PC-3 (cell line): ENCODE results near the gene PRKAR1B. TPM values are rescaled to one million over a fixed set of nuclear protein-coding genes. Genes with fewer than 3 reads are reported as not detected.

Experiments
- ATAC-seq: fragments of 200-7000 bp; cut with Tn5 transposase; 2 replicates; pipeline ENCODE4 v1.9.1; 2020; ENCODE audit warnings: mild to moderate bottlenecking, moderate library complexity
- BruUV-seq: library from RNA; stranded (reverse); fragments of 400-500 nt; replicated peaks from 2 replicates; lab custom pipeline; 2021; lab: Mats Ljungman, UMichigan
- CTCF ChIA-PET: fragments of 300-600 bp; sonication (Branson Sonifier 250); formaldehyde crosslinking; loops from one replicate; lab custom pipeline; 2022; ENCODE audit warnings: antibody characterized with exemption; lab: Charles Lee
- POLR2A ChIA-PET: fragments of 300-600 bp; sonication (Branson Sonifier 250); formaldehyde crosslinking; loops from one replicate; lab custom pipeline; 2022; ENCODE audit warnings: antibody characterized with exemption; ENCODE audit not compliant: unreplicated experiment; lab: Charles Lee
- DNase-seq: peaks from one replicate; pipeline ENCODE4 v3.0.0-alpha.2; 2015
- H2AFZ ChIP-seq: fragments of 300-600 bp; sonication (generic); 2 replicates; pipeline ENCODE4 v1.6.0; 2016; ENCODE audit warnings: antibody characterized with exemption, low read length
- H3F3A ChIP-seq: fragments of 300-600 bp; sonication (generic); one replicate; pipeline ENCODE4 v1.6.0; 2017; ENCODE audit warnings: antibody characterized with exemption, low read length, control low read depth, mild to moderate bottlenecking; ENCODE audit not compliant: unreplicated experiment
- H3K27ac ChIP-seq: fragments of 300-600 bp; sonication (generic); 2 replicates; pipeline ENCODE4 v1.5.1; 2016; ENCODE audit warnings: mild to moderate bottlenecking, low read length
- H3K27me3 ChIP-seq: fragments of 300-600 bp; sonication (generic); 2 replicates; pipeline ENCODE4 v1.6.1; 2016; ENCODE audit warnings: low read length, mixed read lengths
- H3K36me3 ChIP-seq: fragments of 300-600 bp; sonication (generic); 2 replicates; pipeline ENCODE4 v1.6.1; 2016; ENCODE audit warnings: low read depth, mixed run types, low read length, mixed read lengths
- H3K4me1 ChIP-seq: fragments of 300-600 bp; sonication (generic); 2 replicates; pipeline ENCODE4 v1.5.1; 2016; ENCODE audit warnings: low read length; ENCODE audit not compliant: insufficient read depth
- H3K4me2 ChIP-seq: fragments of 300-600 bp; sonication (generic); 2 replicates; pipeline ENCODE4 v1.6.0; 2016; ENCODE audit warnings: low read length
- H3K4me3 ChIP-seq: fragments of 300-600 bp; sonication (generic); 2 replicates; pipeline ENCODE4 v1.5.1; 2016; ENCODE audit warnings: mild to moderate bottlenecking, low read length, mixed read lengths
- H3K79me2 ChIP-seq: fragments of 300-600 bp; sonication (generic); 2 replicates; pipeline ENCODE4 v1.6.1; 2017; ENCODE audit warnings: low read length, mixed read lengths
- H3K9ac ChIP-seq: fragments of 300-600 bp; sonication (generic); 2 replicates; pipeline ENCODE4 v1.6.0; 2016; ENCODE audit warnings: mild to moderate bottlenecking, low read length
- H3K9me2 ChIP-seq: fragments of 300-600 bp; sonication (generic); replicated peaks from 2 replicates; pipeline ENCODE4 v1.6.1; 2016; ENCODE audit warnings: mixed run types, low read length, mixed read lengths
- H3K9me3 ChIP-seq: fragments of 300-600 bp; sonication (generic); 2 replicates; pipeline ENCODE4 v1.6.1; 2016; ENCODE audit warnings: low read length, mixed read lengths
- H4K20me1 ChIP-seq: fragments of 300-600 bp; sonication (generic); 2 replicates; pipeline ENCODE4 v1.6.1; 2016; ENCODE audit warnings: low read length, mixed read lengths
- EZH2 ChIP-seq: fragments of 300-600 bp; sonication (generic); IDR thresholded peaks from one replicate; pipeline ENCODE4 v1.6.1; 2017; ENCODE audit warnings: antibody characterized with exemption, mild to moderate bottlenecking, low read length; ENCODE audit not compliant: unreplicated experiment
- EZH2phosphoT487 ChIP-seq: fragments of 300-600 bp; sonication (generic); IDR thresholded peaks from 2 replicates; pipeline ENCODE4 v1.6.1; 2018; ENCODE audit warnings: mild to moderate bottlenecking, antibody characterized with exemption, low read length, borderline replicate concordance
- intact Hi-C: fragments of 100-400 bp; cut with micrococcal nuclease; formaldehyde crosslinking; loops from 2 replicates; pipeline ENCODE4 v1.9.0; 2023
- total RNA-seq: library from RNA; depleted of rRNA; stranded (reverse); fragments of >200 nt; gene quantifications from 2 replicates; pipeline ENCODE4 v1.2.3, GENCODE V29; 2014
- TF ChIP-seq, protein P1 (sequence below): fragments of 300-600 bp; sonication (generic); conservative IDR thresholded peaks from 2 replicates; pipeline ENCODE4 v1.5.1; 2017; ENCODE audit warnings: antibody characterized with exemption, low read depth, mild to moderate bottlenecking, low read length

PRKAR1B gene
- total RNA-seq, 1 experiment from 2014 or later: 15.6 TPM

DNA sequence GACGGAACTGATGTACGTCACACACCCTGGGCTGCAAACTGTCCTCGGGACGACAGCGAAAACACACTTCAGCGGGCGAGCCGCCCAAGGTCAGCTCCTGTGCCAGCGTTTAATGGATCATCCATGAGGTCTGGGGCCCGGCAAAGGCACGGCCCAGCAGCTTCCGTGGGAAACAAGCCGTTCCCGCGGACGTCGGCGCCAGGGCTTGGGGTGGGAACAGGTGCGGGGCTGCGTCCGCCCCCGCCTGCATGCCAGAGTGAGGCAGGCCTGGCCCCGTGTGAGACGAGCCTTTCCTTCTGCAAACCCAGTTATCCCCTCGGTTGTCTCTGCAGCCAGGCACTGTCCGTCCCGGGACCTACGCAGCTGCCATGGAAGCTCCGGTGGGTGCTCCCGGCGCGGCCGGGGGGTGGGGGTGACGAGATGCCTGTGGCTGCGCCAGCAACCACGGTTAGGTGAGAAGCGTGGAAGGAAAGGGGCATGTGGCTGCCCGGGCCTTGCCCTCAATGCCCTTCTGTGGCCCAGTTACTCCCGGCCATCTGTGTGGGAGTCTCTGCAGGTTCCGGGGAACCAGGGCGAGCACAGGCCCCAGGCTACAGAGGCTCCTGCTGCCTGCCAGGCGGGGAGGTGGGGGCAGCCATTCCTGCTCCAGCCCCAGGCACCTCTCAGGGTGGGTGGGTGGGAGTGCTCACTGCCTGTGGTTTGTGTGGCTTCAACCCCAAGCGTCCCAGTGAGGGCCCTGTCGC, 165.3 kb downstream of the PRKAR1B start:
- H3K9me2 ChIP-seq: no peaks in the 10 kb centered on the region
- H3K9me3 ChIP-seq: no peaks in the 10 kb centered on the region
- no peaks in the 10 kb centered on the region for H3K4me1 ChIP-seq
- CTCF ChIA-PET: no interaction called here
- TF ChIP-seq EZH2phosphoT487 (no peak), EZH2 (no peak)
- TF ChIP-seq, protein P1, sequence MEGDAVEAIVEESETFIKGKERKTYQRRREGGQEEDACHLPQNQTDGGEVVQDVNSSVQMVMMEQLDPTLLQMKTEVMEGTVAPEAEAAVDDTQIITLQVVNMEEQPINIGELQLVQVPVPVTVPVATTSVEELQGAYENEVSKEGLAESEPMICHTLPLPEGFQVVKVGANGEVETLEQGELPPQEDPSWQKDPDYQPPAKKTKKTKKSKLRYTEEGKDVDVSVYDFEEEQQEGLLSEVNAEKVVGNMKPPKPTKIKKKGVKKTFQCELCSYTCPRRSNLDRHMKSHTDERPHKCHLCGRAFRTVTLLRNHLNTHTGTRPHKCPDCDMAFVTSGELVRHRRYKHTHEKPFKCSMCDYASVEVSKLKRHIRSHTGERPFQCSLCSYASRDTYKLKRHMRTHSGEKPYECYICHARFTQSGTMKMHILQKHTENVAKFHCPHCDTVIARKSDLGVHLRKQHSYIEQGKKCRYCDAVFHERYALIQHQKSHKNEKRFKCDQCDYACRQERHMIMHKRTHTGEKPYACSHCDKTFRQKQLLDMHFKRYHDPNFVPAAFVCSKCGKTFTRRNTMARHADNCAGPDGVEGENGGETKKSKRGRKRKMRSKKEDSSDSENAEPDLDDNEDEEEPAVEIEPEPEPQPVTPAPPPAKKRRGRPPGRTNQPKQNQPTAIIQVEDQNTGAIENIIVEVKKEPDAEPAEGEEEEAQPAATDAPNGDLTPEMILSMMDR: no peak
- BruUV-seq: no TSS peak
- no peak for DNase-seq
- no peaks in the 10 kb centered on the region for H3F3A ChIP-seq
- no peak overlapping the region for H3K4me3 ChIP-seq
- no peak overlapping the region for H2AFZ ChIP-seq
- H3K27ac ChIP-seq: no peak overlapping the region
- H3K79me2 ChIP-seq: no peaks in the 10 kb centered on the region
- no peaks in the 10 kb centered on the region for H3K27me3 ChIP-seq
- no peak overlapping the region for H3K4me2 ChIP-seq
- POLR2A ChIA-PET: no interaction called here
- H3K9ac ChIP-seq: no peak overlapping the region
- H3K36me3 ChIP-seq: no peaks in the 10 kb centered on the region
- no peaks in the 10 kb centered on the region for H4K20me1 ChIP-seq
- no peak for ATAC-seq
- intact Hi-C loops: no loop called here

DNA sequence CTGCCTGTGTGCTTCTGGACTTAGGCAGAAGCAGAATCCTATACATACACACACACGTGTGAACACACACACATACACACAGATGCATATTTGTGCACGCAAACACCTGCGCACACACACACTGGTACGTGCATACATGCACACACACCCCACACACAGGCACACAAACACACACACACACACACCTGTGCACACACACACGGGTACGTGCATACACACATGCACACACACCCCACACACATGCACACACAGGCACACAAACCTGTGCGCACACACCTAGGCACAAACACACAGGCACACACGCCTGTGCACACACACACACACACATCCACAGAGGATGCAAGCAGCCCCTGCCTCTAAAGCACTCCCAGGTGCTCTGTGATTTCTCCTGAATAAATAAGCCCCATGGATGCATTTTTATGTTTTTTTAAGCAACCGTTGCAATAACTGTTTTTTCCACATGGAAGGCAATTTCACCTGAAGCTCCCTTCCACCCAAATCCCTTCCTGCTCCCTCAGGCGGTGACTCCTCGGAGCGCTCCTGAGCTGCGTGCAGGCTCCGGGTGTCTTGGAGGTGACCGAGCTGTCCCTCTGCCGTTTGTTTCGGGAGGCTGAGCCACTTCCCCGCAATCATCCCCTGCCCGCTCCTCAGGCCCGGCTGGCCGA, 166.0 kb downstream of the PRKAR1B start:
- H3K9me3 ChIP-seq: no peaks in the 10 kb centered on the region
- no peaks in the 10 kb centered on the region for H3K79me2 ChIP-seq
- CTCF ChIA-PET: no interaction called here
- no peak overlapping the region for H3K9ac ChIP-seq
- DNase-seq (no peak), ATAC-seq (no peak)
- H4K20me1 ChIP-seq: no peaks in the 10 kb centered on the region
- no peaks in the 10 kb centered on the region for H3K27me3 ChIP-seq
- no peaks in the 10 kb centered on the region for H3K36me3 ChIP-seq
- H3K27ac ChIP-seq: no peak overlapping the region
- no peak overlapping the region for H3K4me3 ChIP-seq
- H3K4me2 ChIP-seq: no peak overlapping the region
- intact Hi-C loops: no loop called here
- no peaks in the 10 kb centered on the region for H3K4me1 ChIP-seq
- no TSS peak for BruUV-seq
- POLR2A ChIA-PET: no interaction called here
- no peaks in the 10 kb centered on the region for H3K9me2 ChIP-seq
- no peak overlapping the region for H2AFZ ChIP-seq
- TF ChIP-seq EZH2 (no peak), EZH2phosphoT487 (no peak)
- TF ChIP-seq, protein P1: no peak
- no peaks in the 10 kb centered on the region for H3F3A ChIP-seq

DNA sequence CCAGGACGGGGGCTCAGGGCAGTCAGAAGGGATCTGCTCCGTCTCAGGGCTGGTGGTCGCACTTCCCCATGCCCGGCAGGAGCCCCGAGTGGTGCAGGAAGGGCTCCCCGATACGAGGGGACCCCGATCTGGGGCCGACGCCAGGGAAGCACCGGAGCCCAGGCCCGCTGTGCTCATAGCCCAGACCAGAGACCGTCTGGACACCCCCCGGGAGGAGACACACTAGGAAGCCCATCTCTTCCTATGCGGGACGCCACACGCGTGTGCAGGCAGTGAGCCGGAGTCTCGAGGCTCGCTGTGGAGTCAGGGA, 167.7 kb downstream of the PRKAR1B start:
- no peak for ATAC-seq
- CTCF ChIA-PET: no interaction called here
- no peaks in the 10 kb centered on the region for H3K36me3 ChIP-seq
- no TSS peak for BruUV-seq
- no peaks in the 10 kb centered on the region for H3K9me2 ChIP-seq
- no peak overlapping the region for H3K27ac ChIP-seq
- no peaks in the 10 kb centered on the region for H4K20me1 ChIP-seq
- POLR2A ChIA-PET: no interaction called here
- DNase-seq: no peak
- no peak overlapping the region for H3K9ac ChIP-seq
- H3K79me2 ChIP-seq: no peaks in the 10 kb centered on the region
- H2AFZ ChIP-seq: no peak overlapping the region
- no peak overlapping the region for H3K4me3 ChIP-seq
- H3K9me3 ChIP-seq: no peaks in the 10 kb centered on the region
- H3K27me3 ChIP-seq: no peaks in the 10 kb centered on the region
- no peaks in the 10 kb centered on the region for H3F3A ChIP-seq
- intact Hi-C loops: no loop called here
- no peaks in the 10 kb centered on the region for H3K4me1 ChIP-seq
- TF ChIP-seq, protein P1: no peak
- no peak for TF ChIP-seq EZH2
- no peak for TF ChIP-seq EZH2phosphoT487
- no peak overlapping the region for H3K4me2 ChIP-seq
